ENCODE data around the gene RFWD3. TPM values are rescaled to one million over a fixed set of nuclear protein-coding genes. Genes with fewer than 3 reads are reported as not detected.

RFWD3 gene
- polyA plus RNA-seq, 10 donors = 9.7 to 16.2 (median 11.1) TPM

GRCh38 chr16:74623839-74624235 lies 42.8 kb downstream of the RFWD3 start:
- DNase-seq = no peak

- DNase-seq = peak; percentile 29 to 66 (median 48)
These were observed 43.4 kb downstream of the RFWD3 start for GRCh38 chr16:74623214-74623838.

GRCh38 chr16:74622005-74622404 lies 44.7 kb downstream of the RFWD3 start:
- DNase-seq = no peak

GRCh38 chr16:74617206-74617788 lies 49.4 kb downstream of the RFWD3 start:
- DNase-seq = no peak

GRCh38 chr16:74611721-74612120 lies 55.0 kb downstream of the RFWD3 start:
- DNase-seq = peak in 1 of 3 donors; percentile 49

GRCh38 chr16:74608944-74609343 lies 57.7 kb downstream of the RFWD3 start:
- DNase-seq = no peak

- no peak for DNase-seq
These were observed 58.3 kb downstream of the RFWD3 start for GRCh38 chr16:74608381-74608780.

- DNase-seq = peak in 1 of 3 donors; percentile 55
These were observed 58.7 kb downstream of the RFWD3 start for GRCh38 chr16:74607962-74608356.

- no peak for DNase-seq
These were observed 59.2 kb downstream of the RFWD3 start for GRCh38 chr16:74607310-74607961.

GRCh38 chr16:74606521-74607309 lies 60.0 kb downstream of the RFWD3 start, which contains the start of gene GLG1:
Gene GLG1, minus strand, starts transcription at chr16:74607114. Its CDS starts 20 bp downstream, at chr16:74607094.
- DNase-seq = peak; percentile 94 to 98 (median 96)

- DNase-seq = peak in 2 of 3 donors; percentile 28 to 82
These were observed 60.7 kb downstream of the RFWD3 start for GRCh38 chr16:74605746-74606520.

GRCh38 chr16:74605332-74605731 lies 61.3 kb downstream of the RFWD3 start:
- peak in 1 of 3 donors; percentile 17 for DNase-seq

- DNase-seq = no peak
These were observed 62.8 kb downstream of the RFWD3 start for GRCh38 chr16:74603848-74604247.

GRCh38 chr16:74601126-74601871 lies 65.4 kb downstream of the RFWD3 start:
- DNase-seq = no peak

- DNase-seq = no peak
These were observed 70.1 kb downstream of the RFWD3 start for GRCh38 chr16:74596586-74596985.

- DNase-seq = no peak
These were observed 73.8 kb downstream of the RFWD3 start for GRCh38 chr16:74592847-74593246.

GRCh38 chr16:74591876-74592650 lies 74.6 kb downstream of the RFWD3 start:
- DNase-seq = no peak

GRCh38 chr16:74586948-74587347 lies 79.7 kb downstream of the RFWD3 start:
- no peak for DNase-seq

- no peak for DNase-seq
These were observed 80.7 kb downstream of the RFWD3 start for GRCh38 chr16:74585846-74586443.

Data from muscle of back (tissue), 11 donors.